ENCODE measurements around the gene CAVIN2.

The CAVIN2 gene

GRCh38 chr2:191802180-191802579 lies 44.7 kb downstream of the CAVIN2 start:
- Histone ChIP-seq H3K9me3 (ENCODE audit: control insufficient read depth in 2 of 2, low read length in 2 of 2) (no peaks in the 10 kb centered on the region), H3K4me3 (ENCODE audit: low read length in 2 of 2) (no peak overlapping the region), H3K9ac (ENCODE audit: low read depth in 1 of 2, low read length in 2 of 2) (no peak overlapping the region), H3K27me3 (ENCODE audit: control insufficient read depth in 2 of 2, insufficient read depth in 2 of 2, low read length in 2 of 2) (no peaks in the 10 kb centered on the region), H3K36me3 (ENCODE audit: control insufficient read depth in 2 of 2, insufficient read depth in 2 of 2, low read length in 2 of 2) (no peaks in the 10 kb centered on the region), H3K4me1 (ENCODE audit: control insufficient read depth in 2 of 2, insufficient read depth in 2 of 2, low read length in 2 of 2) (no peaks in the 10 kb centered on the region), H3K27ac (ENCODE audit: low read depth in 2 of 2, low read length in 2 of 2) (no peak overlapping the region)

DNA sequence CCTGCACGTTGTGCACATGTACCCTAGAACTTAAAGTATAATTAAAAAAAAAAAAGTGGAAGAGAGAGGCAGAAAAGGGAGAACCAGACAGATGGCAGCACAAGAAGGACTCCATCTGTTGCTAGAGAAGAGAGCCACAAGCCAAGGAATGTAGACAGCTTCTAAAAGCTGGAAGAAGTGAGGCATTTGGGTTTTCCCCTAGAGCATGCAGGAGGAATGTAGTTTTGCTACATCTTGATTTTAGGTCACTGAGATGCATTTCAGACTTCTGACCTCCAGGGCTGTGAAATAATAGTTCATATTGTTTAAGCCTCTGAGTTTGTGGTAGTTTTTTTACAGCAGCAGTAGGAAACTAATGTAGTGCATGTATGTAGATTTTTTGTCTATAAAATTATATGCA lies 46.0 kb downstream of the CAVIN2 start:
- no peaks in the 10 kb centered on the region for H3K27me3 ChIP-seq (ENCODE audit: control insufficient read depth in 2 of 2, insufficient read depth in 2 of 2, low read length in 2 of 2)
- no peak overlapping the region for H3K4me3 ChIP-seq (ENCODE audit: low read length in 2 of 2)
- no peaks in the 10 kb centered on the region for H3K4me1 ChIP-seq (ENCODE audit: control insufficient read depth in 2 of 2, insufficient read depth in 2 of 2, low read length in 2 of 2)
- H3K36me3 ChIP-seq (ENCODE audit: control insufficient read depth in 2 of 2, insufficient read depth in 2 of 2, low read length in 2 of 2): no peaks in the 10 kb centered on the region
- no peak overlapping the region for H3K27ac ChIP-seq (ENCODE audit: low read depth in 2 of 2, low read length in 2 of 2)
- H3K9ac ChIP-seq (ENCODE audit: low read depth in 1 of 2, low read length in 2 of 2): no peak overlapping the region
- H3K9me3 ChIP-seq (ENCODE audit: control insufficient read depth in 2 of 2, low read length in 2 of 2): no peaks in the 10 kb centered on the region

- no peaks in the 10 kb centered on the region for H3K4me1 ChIP-seq (ENCODE audit: control insufficient read depth in 2 of 2, insufficient read depth in 2 of 2, low read length in 2 of 2)
- H3K9me3 ChIP-seq (ENCODE audit: control insufficient read depth in 2 of 2, low read length in 2 of 2): no peaks in the 10 kb centered on the region
- H3K27ac ChIP-seq (ENCODE audit: low read depth in 2 of 2, low read length in 2 of 2): no peak overlapping the region
These were observed 47.4 kb downstream of the CAVIN2 start for GRCh38 chr2:191799526-191799925.

GRCh38 chr2:191797942-191798876 lies 48.7 kb downstream of the CAVIN2 start:
- Histone ChIP-seq H3K27ac (ENCODE audit: low read depth in 2 of 2, low read length in 2 of 2) (no peak overlapping the region), H3K9ac (ENCODE audit: low read depth in 1 of 2, low read length in 2 of 2) (no peak overlapping the region), H3K36me3 (ENCODE audit: control insufficient read depth in 2 of 2, insufficient read depth in 2 of 2, low read length in 2 of 2) (no peaks in the 10 kb centered on the region), H3K27me3 (ENCODE audit: control insufficient read depth in 2 of 2, insufficient read depth in 2 of 2, low read length in 2 of 2) (no peaks in the 10 kb centered on the region), H3K9me3 (ENCODE audit: control insufficient read depth in 2 of 2, low read length in 2 of 2) (no peaks in the 10 kb centered on the region), H3K4me1 (ENCODE audit: control insufficient read depth in 2 of 2, insufficient read depth in 2 of 2, low read length in 2 of 2) (no peaks in the 10 kb centered on the region), H3K4me3 (ENCODE audit: low read length in 2 of 2) (no peak overlapping the region)

More at GRCh38 chr2:191799526-191799925, 47.4 kb downstream of the CAVIN2 start:
- Histone ChIP-seq H3K27me3 (ENCODE audit: control insufficient read depth in 2 of 2, insufficient read depth in 2 of 2, low read length in 2 of 2) (no peaks in the 10 kb centered on the region), H3K36me3 (ENCODE audit: control insufficient read depth in 2 of 2, insufficient read depth in 2 of 2, low read length in 2 of 2) (no peaks in the 10 kb centered on the region), H3K9ac (ENCODE audit: low read depth in 1 of 2, low read length in 2 of 2) (no peak overlapping the region), H3K4me3 (ENCODE audit: low read length in 2 of 2) (no peak overlapping the region)

DNA sequence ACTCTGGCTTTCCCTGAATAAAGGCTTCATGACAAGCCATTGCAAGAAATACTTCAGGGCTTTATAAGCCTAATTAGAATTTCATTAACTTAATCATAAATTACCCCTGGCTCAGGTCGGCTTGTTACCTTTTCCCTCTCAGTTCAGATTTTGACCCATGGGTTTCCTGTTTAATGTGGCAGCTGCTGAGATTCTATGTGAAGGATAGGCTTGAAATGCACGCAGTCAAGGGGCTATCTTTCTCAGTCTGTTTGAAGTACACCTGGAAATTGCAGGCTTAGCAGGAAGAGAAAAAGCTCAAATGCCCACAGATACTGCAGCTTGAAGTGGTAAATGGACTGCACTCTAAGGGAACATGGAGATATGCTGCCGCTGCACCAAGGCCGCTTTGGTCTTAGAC lies 49.4 kb downstream of the CAVIN2 start:
- H3K9ac ChIP-seq (ENCODE audit: low read depth in 1 of 2, low read length in 2 of 2): no peak overlapping the region
- H3K4me1 ChIP-seq (ENCODE audit: control insufficient read depth in 2 of 2, insufficient read depth in 2 of 2, low read length in 2 of 2): no peaks in the 10 kb centered on the region
- H3K36me3 ChIP-seq (ENCODE audit: control insufficient read depth in 2 of 2, insufficient read depth in 2 of 2, low read length in 2 of 2): no peaks in the 10 kb centered on the region
- H3K27me3 ChIP-seq (ENCODE audit: control insufficient read depth in 2 of 2, insufficient read depth in 2 of 2, low read length in 2 of 2): no peaks in the 10 kb centered on the region
- no peak overlapping the region for H3K4me3 ChIP-seq (ENCODE audit: low read length in 2 of 2)
- no peaks in the 10 kb centered on the region for H3K9me3 ChIP-seq (ENCODE audit: control insufficient read depth in 2 of 2, low read length in 2 of 2)
- H3K27ac ChIP-seq (ENCODE audit: low read depth in 2 of 2, low read length in 2 of 2): no peak overlapping the region

GRCh38 chr2:191795715-191796114 lies 51.2 kb downstream of the CAVIN2 start:
- Histone ChIP-seq H3K4me3 (ENCODE audit: low read length in 2 of 2) (no peak overlapping the region), H3K27me3 (ENCODE audit: control insufficient read depth in 2 of 2, insufficient read depth in 2 of 2, low read length in 2 of 2) (no peaks in the 10 kb centered on the region), H3K9me3 (ENCODE audit: control insufficient read depth in 2 of 2, low read length in 2 of 2) (no peaks in the 10 kb centered on the region), H3K9ac (ENCODE audit: low read depth in 1 of 2, low read length in 2 of 2) (no peak overlapping the region), H3K36me3 (ENCODE audit: control insufficient read depth in 2 of 2, insufficient read depth in 2 of 2, low read length in 2 of 2) (no peaks in the 10 kb centered on the region), H3K4me1 (ENCODE audit: control insufficient read depth in 2 of 2, insufficient read depth in 2 of 2, low read length in 2 of 2) (no peaks in the 10 kb centered on the region), H3K27ac (ENCODE audit: low read depth in 2 of 2, low read length in 2 of 2) (no peak overlapping the region)

- no peaks in the 10 kb centered on the region for H3K4me1 ChIP-seq (ENCODE audit: control insufficient read depth in 2 of 2, insufficient read depth in 2 of 2, low read length in 2 of 2)
- H3K4me3 ChIP-seq (ENCODE audit: low read length in 2 of 2): no peak overlapping the region
- no peaks in the 10 kb centered on the region for H3K36me3 ChIP-seq (ENCODE audit: control insufficient read depth in 2 of 2, insufficient read depth in 2 of 2, low read length in 2 of 2)
- no peak overlapping the region for H3K9ac ChIP-seq (ENCODE audit: low read depth in 1 of 2, low read length in 2 of 2)
- H3K27ac ChIP-seq (ENCODE audit: low read depth in 2 of 2, low read length in 2 of 2): no peak overlapping the region
- no peaks in the 10 kb centered on the region for H3K9me3 ChIP-seq (ENCODE audit: control insufficient read depth in 2 of 2, low read length in 2 of 2)
- H3K27me3 ChIP-seq (ENCODE audit: control insufficient read depth in 2 of 2, insufficient read depth in 2 of 2, low read length in 2 of 2): no peaks in the 10 kb centered on the region
These were observed 54.8 kb downstream of the CAVIN2 start for GRCh38 chr2:191791953-191792560.

DNA sequence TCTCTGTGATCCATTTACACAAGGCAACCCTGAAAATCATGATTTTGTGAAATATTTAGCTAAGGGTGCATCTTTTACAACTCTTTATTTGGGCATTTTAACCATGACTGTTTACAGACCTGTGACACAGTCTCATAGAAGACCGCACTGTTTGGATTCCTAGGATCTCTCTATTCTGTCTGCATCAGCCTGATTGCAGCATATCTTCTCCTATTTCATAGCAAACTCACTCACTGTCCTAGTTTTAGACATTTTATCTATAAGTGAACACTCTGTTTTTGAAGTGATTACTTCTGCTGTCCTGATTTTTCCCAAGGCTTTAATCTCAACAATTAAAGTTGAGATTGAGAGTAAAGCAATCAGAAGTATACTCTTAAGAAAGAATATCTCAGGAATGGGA lies 56.2 kb downstream of the CAVIN2 start:
- H3K4me1 ChIP-seq (ENCODE audit: control insufficient read depth in 2 of 2, insufficient read depth in 2 of 2, low read length in 2 of 2): no peaks in the 10 kb centered on the region
- no peaks in the 10 kb centered on the region for H3K36me3 ChIP-seq (ENCODE audit: control insufficient read depth in 2 of 2, insufficient read depth in 2 of 2, low read length in 2 of 2)
- H3K9ac ChIP-seq (ENCODE audit: low read depth in 1 of 2, low read length in 2 of 2): no peak overlapping the region
- H3K27ac ChIP-seq (ENCODE audit: low read depth in 2 of 2, low read length in 2 of 2): no peak overlapping the region
- no peaks in the 10 kb centered on the region for H3K27me3 ChIP-seq (ENCODE audit: control insufficient read depth in 2 of 2, insufficient read depth in 2 of 2, low read length in 2 of 2)
- no peaks in the 10 kb centered on the region for H3K9me3 ChIP-seq (ENCODE audit: control insufficient read depth in 2 of 2, low read length in 2 of 2)
- no peak overlapping the region for H3K4me3 ChIP-seq (ENCODE audit: low read length in 2 of 2)

- Histone ChIP-seq H3K36me3 (ENCODE audit: control insufficient read depth in 2 of 2, insufficient read depth in 2 of 2, low read length in 2 of 2) (no peaks in the 10 kb centered on the region), H3K9me3 (ENCODE audit: control insufficient read depth in 2 of 2, low read length in 2 of 2) (no peaks in the 10 kb centered on the region), H3K4me1 (ENCODE audit: control insufficient read depth in 2 of 2, insufficient read depth in 2 of 2, low read length in 2 of 2) (no peaks in the 10 kb centered on the region), H3K4me3 (ENCODE audit: low read length in 2 of 2) (no peak overlapping the region), H3K9ac (ENCODE audit: low read depth in 1 of 2, low read length in 2 of 2) (no peak overlapping the region), H3K27me3 (ENCODE audit: control insufficient read depth in 2 of 2, insufficient read depth in 2 of 2, low read length in 2 of 2) (no peaks in the 10 kb centered on the region), H3K27ac (ENCODE audit: low read depth in 2 of 2, low read length in 2 of 2) (no peak overlapping the region)
These were observed 57.1 kb downstream of the CAVIN2 start for GRCh38 chr2:191789796-191790195.

DNA sequence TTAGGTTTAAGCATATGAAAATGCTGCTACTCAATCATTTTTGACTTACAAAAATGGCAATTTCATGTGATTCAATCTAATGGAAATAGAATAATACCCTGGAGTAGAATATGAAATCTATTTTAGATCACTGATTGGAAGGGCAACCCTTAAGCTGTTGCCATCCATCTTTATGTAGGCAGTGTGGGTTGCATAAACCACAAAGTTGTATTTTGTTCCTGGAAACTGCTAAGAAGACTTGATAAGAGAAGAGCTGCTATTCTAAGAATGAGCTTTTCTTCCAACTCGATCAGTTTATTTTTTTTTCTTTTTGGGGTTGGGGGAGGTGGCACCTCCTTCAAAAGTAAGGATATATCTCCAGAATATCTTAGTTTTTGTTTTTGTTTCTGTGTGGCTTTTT lies 60.2 kb downstream of the CAVIN2 start:
- Histone ChIP-seq H3K27ac (ENCODE audit: low read depth in 2 of 2, low read length in 2 of 2) (no peak overlapping the region), H3K36me3 (ENCODE audit: control insufficient read depth in 2 of 2, insufficient read depth in 2 of 2, low read length in 2 of 2) (no peaks in the 10 kb centered on the region), H3K9ac (ENCODE audit: low read depth in 1 of 2, low read length in 2 of 2) (no peak overlapping the region), H3K4me3 (ENCODE audit: low read length in 2 of 2) (no peak overlapping the region), H3K27me3 (ENCODE audit: control insufficient read depth in 2 of 2, insufficient read depth in 2 of 2, low read length in 2 of 2) (no peaks in the 10 kb centered on the region), H3K9me3 (ENCODE audit: control insufficient read depth in 2 of 2, low read length in 2 of 2) (no peaks in the 10 kb centered on the region), H3K4me1 (ENCODE audit: control insufficient read depth in 2 of 2, insufficient read depth in 2 of 2, low read length in 2 of 2) (no peaks in the 10 kb centered on the region)
